Measurements from ENCODE around the gene RPUSD2.

The RPUSD2 gene

GRCh38 chr15:40618023-40618422 is 48.9 kb downstream of the RPUSD2 start:
- no peaks in the 10 kb centered on the region for H3K4me1 ChIP-seq
- H3K4me3 ChIP-seq (ENCODE audit: low read depth, low read length): no peak overlapping the region
- TF ChIP-seq CTCF (IDR thresholded peaks at IDR 0.05; ENCODE audit: low read depth, low read length): no peak
- peaks cover 21% of the 10 kb centered on the region for H3K36me3 ChIP-seq
- DNase-seq: no peak
- no peaks in the 10 kb centered on the region for H3K9me3 ChIP-seq
- no peaks in the 10 kb centered on the region for H3K27me3 ChIP-seq

- no peak for TF ChIP-seq CTCF (IDR thresholded peaks at IDR 0.05; ENCODE audit: low read depth, low read length)
- no peaks in the 10 kb centered on the region for H3K4me1 ChIP-seq
- peaks cover 23% of the 10 kb centered on the region for H3K36me3 ChIP-seq
- H3K4me3 ChIP-seq (ENCODE audit: low read depth, low read length): no peak overlapping the region
- no peak for DNase-seq
- no peaks in the 10 kb centered on the region for H3K27me3 ChIP-seq
- no peaks in the 10 kb centered on the region for H3K9me3 ChIP-seq
These were observed 49.8 kb downstream of the RPUSD2 start for GRCh38 chr15:40618906-40619305.

- Histone ChIP-seq H3K4me3 (ENCODE audit: low read depth, low read length) (no peak overlapping the region), H3K27me3 (no peaks in the 10 kb centered on the region), H3K9me3 (no peaks in the 10 kb centered on the region), H3K36me3 (peaks cover 30% of the 10 kb centered on the region), H3K4me1 (no peaks in the 10 kb centered on the region)
- TF ChIP-seq CTCF (IDR thresholded peaks at IDR 0.05; ENCODE audit: low read depth, low read length): no peak
- DNase-seq: no peak
These were observed 54.3 kb downstream of the RPUSD2 start for GRCh38 chr15:40623361-40623760.

All from BE2C (cell line).